DOHH2 (cell line): ENCODE measurements around the gene UPK1A.

Experiments
- H3F3A ChIP-seq: fragments of 200-600 bp; sonication (generic), shearing (Covaris generic); 2 replicates; pipeline ENCODE4 v1.6.0; 2016; ENCODE audit warnings: antibody characterized with exemption, mild to moderate bottlenecking; ENCODE audit not compliant: control insufficient read depth, insufficient read depth
- H3K27ac ChIP-seq: fragments of 200-600 bp; sonication (generic); 2 replicates; pipeline ENCODE4 v1.5.1; 2014; ENCODE audit warnings: low read depth, mild to moderate bottlenecking, low read length, moderate library complexity
- H3K27me3 ChIP-seq: fragments of 200-600 bp; sonication (generic); 2 replicates; pipeline ENCODE4 v1.6.1; 2014; ENCODE audit warnings: mild to moderate bottlenecking, low read length, mixed read lengths; ENCODE audit not compliant: control insufficient read depth
- H3K36me3 ChIP-seq: fragments of 200-600 bp; sonication (generic); 2 replicates; pipeline ENCODE4 v1.6.1; 2014; ENCODE audit warnings: mild to moderate bottlenecking, low read length, moderate library complexity, mixed read lengths; ENCODE audit not compliant: control insufficient read depth
- H3K4me1 ChIP-seq: fragments of 200-600 bp; sonication (generic); 2 replicates; pipeline ENCODE4 v1.6.1; 2014; ENCODE audit warnings: mild to moderate bottlenecking, low read length, mixed read lengths; ENCODE audit not compliant: control insufficient read depth
- H3K4me2 ChIP-seq: fragments of 200-600 bp; sonication (generic); 2 replicates; pipeline ENCODE4 v1.6.0; 2014; ENCODE audit warnings: mild to moderate bottlenecking, low read length, moderate library complexity
- H3K4me3 ChIP-seq: fragments of 200-600 bp; sonication (generic); 2 replicates; pipeline ENCODE4 v1.5.1; 2014; ENCODE audit warnings: mild to moderate bottlenecking, low read length, mixed read lengths
- H3K79me2 ChIP-seq: fragments of 200-600 bp; sonication (generic); 2 replicates; pipeline ENCODE4 v1.6.1; 2014; ENCODE audit warnings: mild to moderate bottlenecking, low read length, mixed read lengths; ENCODE audit not compliant: control insufficient read depth
- H3K9me2 ChIP-seq: fragments of 200-600 bp; sonication (generic); replicated peaks from 2 replicates; pipeline ENCODE4 v1.6.1; 2014; ENCODE audit warnings: mild to moderate bottlenecking, low read length, mixed read lengths; ENCODE audit not compliant: control insufficient read depth
- H3K9me3 ChIP-seq: fragments of 200-600 bp; sonication (generic); 2 replicates; pipeline ENCODE4 v1.6.1; 2014; ENCODE audit warnings: antibody characterized with exemption, low read length, mixed read lengths; ENCODE audit not compliant: control insufficient read depth, insufficient read depth
- H4K20me1 ChIP-seq: fragments of 200-600 bp; sonication (generic); 2 replicates; pipeline ENCODE4 v1.6.0; 2014; ENCODE audit warnings: low read depth, mild to moderate bottlenecking, antibody characterized with exemption, low read length, moderate library complexity; ENCODE audit not compliant: control insufficient read depth, insufficient read depth
- EZH2phosphoT487 ChIP-seq: fragments of 200-600 bp; sonication (generic); IDR thresholded peaks from 2 replicates; pipeline ENCODE4 v1.6.1; 2017; ENCODE audit warnings: borderline replicate concordance, mild to moderate bottlenecking, antibody characterized with exemption, low read length, moderate library complexity, mixed read lengths
- TF ChIP-seq, protein P1 (sequence below): fragments of 200-600 bp; sonication (generic); IDR thresholded peaks from one replicate; pipeline ENCODE4 v1.5.1; 2014; ENCODE audit warnings: antibody characterized with exemption, mild to moderate bottlenecking, low read depth, low read length; ENCODE audit not compliant: poor library complexity, severe bottlenecking

UPK1A gene

DNA sequence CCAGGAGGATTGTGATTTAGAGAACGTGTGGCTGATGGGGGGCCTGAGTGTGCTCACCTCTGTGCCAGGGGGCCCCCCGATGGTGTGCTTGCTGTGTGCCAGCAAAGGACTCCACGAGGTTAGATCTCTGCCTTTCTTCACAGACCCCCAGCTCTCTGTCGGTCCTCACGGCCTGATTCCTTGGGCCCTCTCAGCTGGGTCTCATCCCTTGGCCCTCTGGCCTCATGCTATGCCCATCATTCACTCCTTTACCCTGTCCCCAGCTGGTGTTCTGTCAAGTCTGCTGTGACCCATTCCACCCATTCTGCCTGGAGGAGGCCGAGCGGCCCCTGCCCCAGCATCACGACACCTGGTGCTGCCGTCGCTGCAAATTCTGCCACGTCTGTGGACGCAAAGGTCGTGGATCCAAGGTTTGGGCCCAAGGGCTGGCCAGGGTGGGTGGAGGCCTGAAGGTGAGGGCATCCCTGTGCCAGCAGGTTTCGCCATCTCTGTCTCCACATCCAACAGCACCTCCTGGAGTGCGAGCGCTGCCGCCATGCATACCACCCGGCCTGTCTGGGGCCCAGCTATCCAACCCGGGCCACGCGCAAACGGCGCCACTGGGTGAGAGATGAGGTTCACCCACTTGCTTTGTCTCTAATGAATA is 59.0 kb downstream of the UPK1A start:
- no peaks in the 10 kb centered on the region for H3F3A ChIP-seq
- no peaks in the 10 kb centered on the region for H3K27me3 ChIP-seq
- H3K4me1 ChIP-seq = no peaks in the 10 kb centered on the region
- TF ChIP-seq, protein P1, sequence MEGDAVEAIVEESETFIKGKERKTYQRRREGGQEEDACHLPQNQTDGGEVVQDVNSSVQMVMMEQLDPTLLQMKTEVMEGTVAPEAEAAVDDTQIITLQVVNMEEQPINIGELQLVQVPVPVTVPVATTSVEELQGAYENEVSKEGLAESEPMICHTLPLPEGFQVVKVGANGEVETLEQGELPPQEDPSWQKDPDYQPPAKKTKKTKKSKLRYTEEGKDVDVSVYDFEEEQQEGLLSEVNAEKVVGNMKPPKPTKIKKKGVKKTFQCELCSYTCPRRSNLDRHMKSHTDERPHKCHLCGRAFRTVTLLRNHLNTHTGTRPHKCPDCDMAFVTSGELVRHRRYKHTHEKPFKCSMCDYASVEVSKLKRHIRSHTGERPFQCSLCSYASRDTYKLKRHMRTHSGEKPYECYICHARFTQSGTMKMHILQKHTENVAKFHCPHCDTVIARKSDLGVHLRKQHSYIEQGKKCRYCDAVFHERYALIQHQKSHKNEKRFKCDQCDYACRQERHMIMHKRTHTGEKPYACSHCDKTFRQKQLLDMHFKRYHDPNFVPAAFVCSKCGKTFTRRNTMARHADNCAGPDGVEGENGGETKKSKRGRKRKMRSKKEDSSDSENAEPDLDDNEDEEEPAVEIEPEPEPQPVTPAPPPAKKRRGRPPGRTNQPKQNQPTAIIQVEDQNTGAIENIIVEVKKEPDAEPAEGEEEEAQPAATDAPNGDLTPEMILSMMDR = no peak
- no peak for TF ChIP-seq EZH2phosphoT487
- H3K4me2 ChIP-seq = no peak overlapping the region
- H3K9me2 ChIP-seq = no peaks in the 10 kb centered on the region
- no peak overlapping the region for H3K4me3 ChIP-seq
- H3K79me2 ChIP-seq = peaks cover 16% of the 10 kb centered on the region
- peaks cover 89% of the 10 kb centered on the region for H3K36me3 ChIP-seq
- H4K20me1 ChIP-seq = no peaks in the 10 kb centered on the region
- no peaks in the 10 kb centered on the region for H3K9me3 ChIP-seq
- no peak overlapping the region for H3K27ac ChIP-seq

DNA sequence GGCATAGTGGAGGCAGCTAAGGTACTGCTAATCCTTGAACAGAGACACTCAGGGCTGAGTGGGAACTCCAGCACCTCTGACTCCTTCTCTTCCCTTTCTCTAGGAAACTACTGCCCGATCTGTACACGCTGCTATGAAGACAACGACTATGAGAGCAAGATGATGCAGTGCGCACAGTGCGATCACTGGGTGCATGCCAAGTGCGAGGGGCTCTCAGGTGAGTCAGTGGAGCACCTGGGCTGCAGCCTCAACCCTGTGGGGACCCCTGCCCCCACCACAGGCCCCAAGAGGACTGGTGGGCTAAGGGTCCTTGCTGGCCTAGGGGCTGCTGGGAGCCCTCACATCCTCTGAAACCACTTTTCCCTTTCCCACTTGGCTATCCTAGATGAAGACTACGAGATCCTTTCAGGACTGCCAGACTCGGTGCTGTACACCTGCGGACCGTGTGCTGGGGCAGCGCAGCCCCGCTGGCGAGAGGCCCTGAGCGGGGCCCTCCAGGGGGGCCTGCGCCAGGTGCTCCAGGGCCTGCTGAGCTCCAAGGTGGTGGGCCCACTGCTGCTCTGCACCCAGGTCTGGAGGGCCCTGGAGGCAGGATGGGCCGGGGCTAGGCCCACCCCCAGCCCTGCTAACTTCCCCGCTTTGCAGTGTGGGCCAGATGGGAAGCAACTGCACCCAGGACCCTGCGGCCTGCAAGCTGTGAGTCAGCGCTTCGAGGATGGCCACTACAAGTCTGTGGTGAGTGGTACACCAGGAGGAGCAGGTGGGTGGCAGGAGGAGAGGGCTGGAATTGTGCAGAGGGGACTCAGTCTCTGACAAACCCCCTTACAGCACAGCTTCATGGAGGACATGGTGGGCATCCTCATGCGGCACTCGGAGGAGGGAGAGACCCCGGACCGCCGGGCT is 61.0 kb downstream of the UPK1A start:
- no peak for TF ChIP-seq EZH2phosphoT487
- TF ChIP-seq, protein P1 = no peak

More for the DNA sequence above, 61.0 kb downstream of the UPK1A start:
- no peak overlapping the region for H3K4me2 ChIP-seq
- no peaks in the 10 kb centered on the region for H4K20me1 ChIP-seq
- no peak overlapping the region for H3K27ac ChIP-seq
- no peak overlapping the region for H3K4me3 ChIP-seq
- 0 out of 2 replicates have a peak, but pooled peaks cover 3% of the 10 kb centered on the region for H3K79me2 ChIP-seq
- no peaks in the 10 kb centered on the region for H3F3A ChIP-seq
- H3K4me1 ChIP-seq = no peaks in the 10 kb centered on the region
- H3K27me3 ChIP-seq = no peaks in the 10 kb centered on the region
- no peaks in the 10 kb centered on the region for H3K9me2 ChIP-seq
- H3K9me3 ChIP-seq = no peaks in the 10 kb centered on the region
- peaks cover 96% of the 10 kb centered on the region for H3K36me3 ChIP-seq
